ENCODE results near the gene CEP250. TPM values are rescaled to one million over a fixed set of nuclear protein-coding genes. Genes with fewer than 3 reads are reported as not detected.

The CEP250 gene, protein sequence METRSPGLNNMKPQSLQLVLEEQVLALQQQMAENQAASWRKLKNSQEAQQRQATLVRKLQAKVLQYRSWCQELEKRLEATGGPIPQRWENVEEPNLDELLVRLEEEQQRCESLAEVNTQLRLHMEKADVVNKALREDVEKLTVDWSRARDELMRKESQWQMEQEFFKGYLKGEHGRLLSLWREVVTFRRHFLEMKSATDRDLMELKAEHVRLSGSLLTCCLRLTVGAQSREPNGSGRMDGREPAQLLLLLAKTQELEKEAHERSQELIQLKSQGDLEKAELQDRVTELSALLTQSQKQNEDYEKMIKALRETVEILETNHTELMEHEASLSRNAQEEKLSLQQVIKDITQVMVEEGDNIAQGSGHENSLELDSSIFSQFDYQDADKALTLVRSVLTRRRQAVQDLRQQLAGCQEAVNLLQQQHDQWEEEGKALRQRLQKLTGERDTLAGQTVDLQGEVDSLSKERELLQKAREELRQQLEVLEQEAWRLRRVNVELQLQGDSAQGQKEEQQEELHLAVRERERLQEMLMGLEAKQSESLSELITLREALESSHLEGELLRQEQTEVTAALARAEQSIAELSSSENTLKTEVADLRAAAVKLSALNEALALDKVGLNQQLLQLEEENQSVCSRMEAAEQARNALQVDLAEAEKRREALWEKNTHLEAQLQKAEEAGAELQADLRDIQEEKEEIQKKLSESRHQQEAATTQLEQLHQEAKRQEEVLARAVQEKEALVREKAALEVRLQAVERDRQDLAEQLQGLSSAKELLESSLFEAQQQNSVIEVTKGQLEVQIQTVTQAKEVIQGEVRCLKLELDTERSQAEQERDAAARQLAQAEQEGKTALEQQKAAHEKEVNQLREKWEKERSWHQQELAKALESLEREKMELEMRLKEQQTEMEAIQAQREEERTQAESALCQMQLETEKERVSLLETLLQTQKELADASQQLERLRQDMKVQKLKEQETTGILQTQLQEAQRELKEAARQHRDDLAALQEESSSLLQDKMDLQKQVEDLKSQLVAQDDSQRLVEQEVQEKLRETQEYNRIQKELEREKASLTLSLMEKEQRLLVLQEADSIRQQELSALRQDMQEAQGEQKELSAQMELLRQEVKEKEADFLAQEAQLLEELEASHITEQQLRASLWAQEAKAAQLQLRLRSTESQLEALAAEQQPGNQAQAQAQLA (N-terminal part only)
- 10 to 100 TPM; 13.0 to 18.9 TPM for total RNA-seq

DNA sequence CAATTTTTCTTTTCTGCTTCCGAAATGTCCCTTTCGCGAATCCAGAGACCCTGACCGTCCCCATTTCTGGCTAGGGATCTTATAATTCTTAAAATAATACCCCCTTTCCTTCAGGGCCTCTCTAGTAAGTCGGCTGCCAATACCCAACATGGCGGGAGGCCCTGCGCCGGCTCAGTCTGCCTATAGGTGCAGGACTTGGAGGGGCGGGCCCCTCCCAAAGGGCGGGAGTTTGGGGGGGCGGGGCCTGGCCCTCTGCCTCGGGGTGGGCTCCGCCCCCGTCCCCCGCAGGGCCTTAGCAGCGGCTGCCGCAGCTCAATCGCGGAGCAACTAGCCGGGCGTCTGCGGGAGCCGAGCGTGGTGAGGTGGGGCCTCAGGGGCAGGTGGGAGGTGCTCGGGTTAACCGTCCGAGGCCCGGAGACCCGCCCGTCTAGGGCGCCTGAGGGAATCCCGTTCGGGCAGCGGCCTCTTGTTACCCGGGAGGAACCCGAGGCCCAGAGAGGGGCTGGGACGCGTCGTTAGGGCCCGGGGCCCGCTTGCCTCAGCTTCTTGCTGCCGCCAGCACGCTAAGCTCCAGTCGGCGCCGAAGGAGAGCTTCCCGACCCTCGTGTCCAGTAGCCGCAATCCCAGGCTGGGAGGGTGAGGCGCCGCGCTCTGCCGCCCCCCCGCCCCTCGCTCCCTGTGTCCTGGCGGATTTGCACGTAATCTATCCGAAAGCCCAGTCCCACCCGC is at the start of gene CEP250:
Gene CEP250 (plus strand): TSS at position 718 of the 729 bp plus-strand sequence. CDS start 6,770 bp downstream, outside the sequence.
- H3K27ac ChIP-seq, result peak within 1 kb of the TSS; percentile 88 to 90
- H3K4me1 ChIP-seq, result peaks cover 0 to 15% of the 10 kb centered on the region in 2 donors
- TF ChIP-seq, protein P1, sequence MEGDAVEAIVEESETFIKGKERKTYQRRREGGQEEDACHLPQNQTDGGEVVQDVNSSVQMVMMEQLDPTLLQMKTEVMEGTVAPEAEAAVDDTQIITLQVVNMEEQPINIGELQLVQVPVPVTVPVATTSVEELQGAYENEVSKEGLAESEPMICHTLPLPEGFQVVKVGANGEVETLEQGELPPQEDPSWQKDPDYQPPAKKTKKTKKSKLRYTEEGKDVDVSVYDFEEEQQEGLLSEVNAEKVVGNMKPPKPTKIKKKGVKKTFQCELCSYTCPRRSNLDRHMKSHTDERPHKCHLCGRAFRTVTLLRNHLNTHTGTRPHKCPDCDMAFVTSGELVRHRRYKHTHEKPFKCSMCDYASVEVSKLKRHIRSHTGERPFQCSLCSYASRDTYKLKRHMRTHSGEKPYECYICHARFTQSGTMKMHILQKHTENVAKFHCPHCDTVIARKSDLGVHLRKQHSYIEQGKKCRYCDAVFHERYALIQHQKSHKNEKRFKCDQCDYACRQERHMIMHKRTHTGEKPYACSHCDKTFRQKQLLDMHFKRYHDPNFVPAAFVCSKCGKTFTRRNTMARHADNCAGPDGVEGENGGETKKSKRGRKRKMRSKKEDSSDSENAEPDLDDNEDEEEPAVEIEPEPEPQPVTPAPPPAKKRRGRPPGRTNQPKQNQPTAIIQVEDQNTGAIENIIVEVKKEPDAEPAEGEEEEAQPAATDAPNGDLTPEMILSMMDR (IDR thresholded peaks at IDR 0.05), result no peak
- peak within 1 kb of the TSS; percentile 78 to 92 for H3K4me3 ChIP-seq
- no peaks in the 10 kb centered on the region for H3K9me3 ChIP-seq
- DNase-seq (ENCODE audit: low spot score), result peak; percentile 91
- no peaks in the 10 kb centered on the region for H3K27me3 ChIP-seq
- H3K36me3 ChIP-seq, result peaks cover 5% of the 10 kb centered on the region

DNA sequence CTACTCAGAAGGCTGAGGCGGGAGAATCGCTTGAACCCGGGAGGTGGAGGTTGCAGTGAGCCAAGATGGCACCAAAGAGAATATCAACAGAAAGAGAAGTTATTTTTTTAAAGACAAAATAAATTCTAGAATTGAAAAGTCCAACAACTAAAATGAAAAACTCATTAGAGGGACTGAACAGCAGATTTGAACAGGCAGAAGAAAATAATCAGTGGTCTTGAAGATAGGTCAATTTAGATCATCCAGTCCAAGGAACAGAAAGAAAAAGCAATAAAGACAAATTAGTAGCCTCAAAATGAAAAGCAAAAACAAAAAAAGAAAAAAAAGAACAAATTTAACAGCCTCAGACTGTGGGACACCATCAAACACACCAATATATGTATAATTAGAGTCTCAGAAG is 49.6 kb upstream of the CEP250 start:
- peaks cover 29% of the 10 kb centered on the region for H3K36me3 ChIP-seq
- H3K4me1 ChIP-seq, result peaks cover 0 to 2% of the 10 kb centered on the region in 2 donors
- H3K27ac ChIP-seq, result no peak overlapping the region
- peaks cover 0 to 12% of the 10 kb centered on the region in 2 donors for H3K9me3 ChIP-seq
- DNase-seq (ENCODE audit: low spot score), result no peak
- no peaks in the 10 kb centered on the region for H3K27me3 ChIP-seq
- H3K4me3 ChIP-seq, result no peak overlapping the region
- TF ChIP-seq, protein P1 (IDR thresholded peaks at IDR 0.05), result no peak

DNA sequence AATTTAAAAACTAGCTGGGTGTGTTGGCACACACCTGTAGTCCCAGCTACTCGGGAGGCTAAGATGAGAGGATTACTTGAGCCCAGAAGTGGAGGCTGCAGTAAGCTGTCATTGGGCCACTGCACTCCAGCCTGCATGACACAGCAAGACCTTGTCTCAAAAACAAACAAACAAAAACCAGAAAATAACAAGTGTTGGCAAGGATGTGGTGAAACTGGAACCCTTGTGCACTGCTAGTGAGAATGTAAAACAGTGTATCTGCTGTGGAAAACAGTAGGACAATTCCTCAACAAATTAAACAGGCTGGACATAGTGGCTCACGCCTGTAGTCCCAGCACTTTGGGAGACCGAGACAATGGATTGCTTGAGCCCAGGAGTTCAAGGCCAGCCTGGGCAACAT is 47.1 kb upstream of the CEP250 start:
- Histone ChIP-seq H3K9me3 (peaks cover 0 to 12% of the 10 kb centered on the region in 2 donors), H3K36me3 (peaks cover 29% of the 10 kb centered on the region), H3K4me1 (peaks cover 0 to 13% of the 10 kb centered on the region in 2 donors), H3K27me3 (no peaks in the 10 kb centered on the region), H3K27ac (no peak overlapping the region), H3K4me3 (no peak overlapping the region)
- no peak for DNase-seq (ENCODE audit: low spot score)
- TF ChIP-seq, protein P1 (IDR thresholded peaks at IDR 0.05), result no peak

DNA sequence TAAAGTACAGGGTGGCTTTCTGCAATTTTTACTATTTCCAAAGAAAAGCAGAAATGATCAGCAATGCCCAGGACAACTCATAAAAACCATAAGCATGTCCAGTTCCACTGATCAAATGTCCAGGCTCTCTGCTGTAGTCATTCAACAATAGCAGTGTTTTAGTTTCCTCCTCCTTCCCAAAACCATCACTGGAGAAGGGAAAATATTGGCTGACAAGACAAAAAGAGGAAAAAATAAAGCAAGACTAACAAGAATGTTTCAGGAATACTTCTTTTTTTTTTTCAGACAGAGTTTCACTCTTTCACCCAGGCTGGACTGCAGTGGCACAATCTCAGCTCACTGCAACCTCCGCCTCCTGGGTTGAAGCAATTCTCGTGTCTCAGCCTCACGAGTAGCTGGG is 45.9 kb upstream of the CEP250 start:
- TF ChIP-seq, protein P1 (IDR thresholded peaks at IDR 0.05), result no peak
- H3K4me1 ChIP-seq, result peaks cover 0 to 13% of the 10 kb centered on the region in 2 donors
- H3K27ac ChIP-seq, result no peak overlapping the region
- peaks cover 0 to 12% of the 10 kb centered on the region in 2 donors for H3K9me3 ChIP-seq
- peaks cover 29% of the 10 kb centered on the region for H3K36me3 ChIP-seq
- no peak for DNase-seq (ENCODE audit: low spot score)
- H3K4me3 ChIP-seq, result no peak overlapping the region
- H3K27me3 ChIP-seq, result no peaks in the 10 kb centered on the region

DNA sequence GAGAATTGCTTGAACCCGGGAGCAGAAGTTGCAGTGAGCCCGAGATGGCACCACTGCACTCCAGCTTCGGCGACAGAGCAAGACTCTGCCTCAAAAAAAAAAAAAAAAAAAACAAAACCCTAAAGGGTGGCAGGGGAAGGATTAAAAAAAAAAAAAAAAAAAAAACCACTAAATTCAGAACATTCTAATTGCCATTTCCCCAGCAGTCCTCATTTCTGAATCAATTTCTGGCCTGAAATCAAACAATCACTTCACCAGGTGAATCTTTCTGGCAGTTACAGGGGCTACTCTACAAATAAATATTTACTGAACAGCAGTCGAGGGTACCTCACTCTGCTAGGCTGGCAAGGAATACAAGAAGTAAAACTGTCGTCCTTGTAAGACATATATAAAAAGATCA is 44.8 kb upstream of the CEP250 start:
- Histone ChIP-seq H3K4me3 (no peak overlapping the region), H3K9me3 (peaks cover 0 to 9% of the 10 kb centered on the region in 2 donors), H3K36me3 (peaks cover 29% of the 10 kb centered on the region), H3K4me1 (peaks cover 0 to 13% of the 10 kb centered on the region in 2 donors), H3K27me3 (no peaks in the 10 kb centered on the region), H3K27ac (no peak overlapping the region)
- TF ChIP-seq, protein P1 (IDR thresholded peaks at IDR 0.05), result no peak
- no peak for DNase-seq (ENCODE audit: low spot score)

Data from right atrium auricular region (tissue), 2 donors.